ENCODE measurements around the gene ULK4. TPM values are rescaled to one million over a fixed set of nuclear protein-coding genes. Genes with fewer than 3 reads are reported as not detected.

The ULK4 gene
- total RNA-seq, 4 donors from 2014 or later: 3.2 to 18.7 (median 12.6) TPM

- WGBS, 2 donors: 90 to 96% methylated on average over 4 of the region's 4 CpGs
- no peak for DNase-seq (ENCODE audit: low spot score in 2 of 2)
- TF ChIP-seq POLR2A (IDR thresholded peaks at IDR 0.05): no peak
- TF ChIP-seq CTCF (IDR thresholded peaks at IDR 0.05): no peak
- H3K4me3 ChIP-seq (ENCODE audit: low read depth, poor library complexity, severe bottlenecking): no peak overlapping the region
- intact Hi-C loops (cut with DNase I; ENCODE audit: low total_unique reads): no loop called here
Observed at GRCh38 chr3:42002790-42003189, 40.9 kb upstream of the ULK4 start.

- TF ChIP-seq CTCF (IDR thresholded peaks at IDR 0.05): no peak
- TF ChIP-seq POLR2A (IDR thresholded peaks at IDR 0.05): no peak
- intact Hi-C loops (cut with DNase I; ENCODE audit: low total_unique reads): no loop called here
- 93 to 97% methylated on average over 1 of the region's 1 CpG for WGBS, 2 donors
- no peak for DNase-seq (ENCODE audit: low spot score in 2 of 2)
- H3K4me3 ChIP-seq (ENCODE audit: low read depth, poor library complexity, severe bottlenecking): no peak overlapping the region
Observed at GRCh38 chr3:42001777-42002176, 39.9 kb upstream of the ULK4 start.

GRCh38 chr3:41999909-42000308, 38.0 kb upstream of the ULK4 start:
- H3K4me3 ChIP-seq (ENCODE audit: low read depth, poor library complexity, severe bottlenecking): no peak overlapping the region
- TF ChIP-seq POLR2A (IDR thresholded peaks at IDR 0.05): no peak
- TF ChIP-seq CTCF (IDR thresholded peaks at IDR 0.05): no peak
- intact Hi-C loops (cut with DNase I; ENCODE audit: low total_unique reads): no loop called here
- no peak for DNase-seq (ENCODE audit: low spot score in 2 of 2)
- 93 to 95% methylated on average over 1 of the region's 1 CpG for WGBS, 2 donors

GRCh38 chr3:41997702-41998550, 36.0 kb upstream of the ULK4 start:
- TF ChIP-seq POLR2A (IDR thresholded peaks at IDR 0.05): no peak
- TF ChIP-seq CTCF (IDR thresholded peaks at IDR 0.05): no peak
- no peak overlapping the region for H3K4me3 ChIP-seq (ENCODE audit: low read depth, poor library complexity, severe bottlenecking)
- no peak for DNase-seq (ENCODE audit: low spot score in 2 of 2)
- WGBS, 2 donors: 60 to 65% methylated on average over 6 of the region's 6 CpGs
- intact Hi-C loops (cut with DNase I; ENCODE audit: low total_unique reads): no loop called here

- TF ChIP-seq CTCF (IDR thresholded peaks at IDR 0.05) (no peak), POLR2A (IDR thresholded peaks at IDR 0.05) (no peak)
- 54 to 55% methylated on average over 3 of the region's 3 CpGs for WGBS, 2 donors
- DNase-seq (ENCODE audit: low spot score in 2 of 2): no peak
- H3K4me3 ChIP-seq (ENCODE audit: low read depth, poor library complexity, severe bottlenecking): no peak overlapping the region
- intact Hi-C loops (cut with DNase I; ENCODE audit: low total_unique reads): no loop called here
Observed at GRCh38 chr3:41991437-41991836, 29.5 kb upstream of the ULK4 start.

GRCh38 chr3:41989518-41989917, 27.6 kb upstream of the ULK4 start:
- WGBS, 2 donors: 96 to 97% methylated on average over 3 of the region's 3 CpGs
- TF ChIP-seq CTCF (IDR thresholded peaks at IDR 0.05): no peak
- no peak for TF ChIP-seq POLR2A (IDR thresholded peaks at IDR 0.05)
- H3K4me3 ChIP-seq (ENCODE audit: low read depth, poor library complexity, severe bottlenecking): no peak overlapping the region
- intact Hi-C loops (cut with DNase I; ENCODE audit: low total_unique reads): no loop called here
- no peak for DNase-seq (ENCODE audit: low spot score in 2 of 2)

Data from lower leg skin (tissue), 4 donors.